CD1c-positive myeloid dendritic cell (primary cell): ENCODE results near the gene HJURP.

ENCODE experiments used
- DNase-seq: peaks from one replicate; pipeline ENCODE4 v3.0.0-alpha.2; 2016; ENCODE audit errors: extremely low spot score

Gene HJURP

GRCh38 chr2:233814056-233814835 is 40.1 kb downstream of the HJURP start:
- no peak for DNase-seq

- no peak for DNase-seq
Measured at GRCh38 chr2:233813236-233814055, 40.9 kb downstream of the HJURP start.

GRCh38 chr2:233811732-233812131 is 42.6 kb downstream of the HJURP start:
- no peak for DNase-seq

DNA sequence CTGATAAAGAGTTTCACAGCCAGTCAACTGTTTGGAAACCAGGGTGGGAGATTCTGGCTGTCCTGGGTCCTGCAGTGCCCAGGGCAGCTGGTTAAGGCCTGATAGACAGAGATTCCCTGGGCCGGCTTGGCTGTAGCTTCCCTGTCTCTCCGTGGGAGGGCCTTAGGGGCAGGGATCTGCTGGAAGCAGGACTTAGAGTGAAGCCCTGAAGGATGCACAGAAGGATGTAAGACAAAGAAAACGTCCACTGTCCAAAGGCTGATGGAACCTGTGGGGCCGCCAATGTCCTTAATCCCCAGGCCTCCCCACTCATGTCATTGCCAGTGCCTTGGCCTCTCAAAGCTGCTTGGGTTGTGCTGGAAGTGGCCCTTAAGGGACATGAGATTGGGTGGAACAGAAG is 43.2 kb downstream of the HJURP start:
- DNase-seq: no peak

GRCh38 chr2:233810385-233810784 is 44.0 kb downstream of the HJURP start:
- DNase-seq: no peak

DNA sequence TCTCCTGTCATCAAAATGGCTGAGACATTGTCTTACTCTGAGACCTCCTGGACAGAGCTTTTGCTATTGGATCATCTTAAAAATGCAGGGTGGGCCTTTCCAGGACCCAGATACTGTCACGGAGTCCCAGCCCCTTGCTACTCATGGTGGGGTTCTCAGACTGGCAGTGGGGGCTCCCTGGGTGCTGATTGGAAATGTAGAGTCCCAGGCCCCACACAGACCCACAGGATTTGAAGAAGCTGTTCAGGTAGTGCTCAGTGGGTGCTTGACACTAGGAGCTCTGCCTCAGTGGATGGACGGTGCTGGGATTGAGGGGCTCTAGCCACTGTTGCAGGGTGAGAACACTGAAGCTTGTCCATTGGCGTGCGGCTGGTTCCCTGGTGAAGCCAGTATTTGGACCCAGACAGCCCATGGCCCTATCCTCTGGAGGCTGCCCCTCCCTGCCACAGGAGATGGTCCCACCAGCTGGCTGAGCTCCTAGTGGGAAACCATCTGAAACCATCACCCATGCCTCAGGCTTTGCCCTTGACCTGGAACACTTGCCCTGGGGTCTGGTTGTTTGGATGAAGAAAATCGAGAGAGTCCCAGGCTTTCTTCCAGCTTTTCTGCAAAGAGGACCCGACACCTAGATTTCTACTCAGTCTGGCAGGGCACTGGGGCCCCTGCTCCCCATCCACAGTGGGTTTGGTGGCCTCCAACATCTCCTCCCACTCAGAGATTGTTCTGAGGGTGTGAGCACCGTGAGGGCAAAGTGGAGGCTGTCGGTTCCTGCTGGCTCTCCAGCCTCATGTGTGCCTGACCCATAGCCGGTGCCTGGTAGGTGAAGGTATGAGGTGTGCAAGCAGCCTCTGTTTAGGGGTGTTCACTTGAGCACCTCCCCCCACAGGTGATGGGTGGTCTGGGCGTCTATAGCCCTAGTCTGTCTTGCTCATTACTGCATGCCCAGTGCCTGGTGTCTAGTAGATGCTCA is 46.1 kb downstream of the HJURP start:
- no peak for DNase-seq

- no peak for DNase-seq
Measured at GRCh38 chr2:233807215-233807865, 47.0 kb downstream of the HJURP start.

GRCh38 chr2:233803994-233804393 is 50.3 kb downstream of the HJURP start:
- DNase-seq: no peak

DNA sequence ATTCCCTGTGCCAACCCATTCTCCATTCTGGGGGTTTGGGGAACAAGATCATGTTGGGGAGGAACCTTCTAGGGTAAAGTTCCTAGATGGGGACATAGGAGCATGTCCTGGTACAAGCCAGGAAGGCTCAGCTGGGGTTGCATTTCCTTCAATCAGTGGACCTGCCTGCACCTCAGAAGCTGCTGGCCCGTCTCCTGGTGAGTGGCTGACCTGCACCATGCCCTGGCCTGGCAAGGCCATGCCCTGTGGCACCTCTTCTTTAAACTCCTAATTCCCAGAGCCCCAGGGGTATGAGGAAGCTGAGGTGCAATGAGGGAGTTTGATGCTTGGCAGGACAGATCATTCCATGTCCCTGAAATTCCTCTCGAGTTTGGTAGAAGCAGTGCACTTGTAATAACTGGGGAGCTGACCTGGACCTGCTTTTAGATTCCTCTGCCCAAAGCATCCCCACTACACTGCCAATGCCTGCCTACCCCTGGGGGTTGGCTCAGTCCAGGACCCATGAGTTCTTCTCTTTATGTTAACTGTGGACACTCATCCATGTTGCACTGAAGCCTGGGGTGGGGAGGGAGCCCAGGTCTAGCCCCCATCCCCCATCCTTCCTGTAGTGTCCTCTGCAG is 50.9 kb downstream of the HJURP start:
- no peak for DNase-seq

DNA sequence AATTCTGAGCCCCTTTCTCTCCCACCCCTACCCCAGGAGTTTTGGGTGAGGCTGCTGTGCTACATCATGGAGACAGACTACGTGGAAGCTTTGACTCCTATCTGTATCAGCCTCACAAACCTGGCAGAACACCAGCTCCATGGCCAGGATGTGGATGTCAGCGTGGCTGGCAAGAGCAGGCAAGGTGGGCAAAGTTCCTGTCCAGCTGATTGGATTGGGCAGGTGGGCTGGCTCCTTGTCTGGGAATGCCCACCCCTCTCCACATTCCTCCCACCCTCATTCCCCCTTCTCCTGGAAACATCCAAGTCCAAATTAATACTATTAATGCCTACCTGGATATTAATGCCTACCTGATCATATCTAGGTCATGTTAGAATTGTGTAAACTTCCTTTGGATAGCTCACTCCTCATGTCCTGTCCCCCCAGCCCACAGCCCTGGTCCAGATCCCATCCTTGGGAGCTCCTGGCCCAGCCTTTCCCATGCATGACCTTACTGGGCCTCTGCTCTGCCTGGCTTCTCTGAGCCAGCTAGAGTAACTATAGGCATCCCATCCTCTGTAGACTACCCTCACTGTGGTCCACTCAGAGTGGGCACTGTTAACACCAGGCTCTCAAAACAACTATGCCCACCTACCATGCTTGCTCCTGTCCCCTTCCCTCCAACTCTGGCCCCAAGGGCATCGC is 52.1 kb downstream of the HJURP start:
- no peak for DNase-seq

GRCh38 chr2:233801357-233802131 is 52.8 kb downstream of the HJURP start:
- no peak for DNase-seq

DNA sequence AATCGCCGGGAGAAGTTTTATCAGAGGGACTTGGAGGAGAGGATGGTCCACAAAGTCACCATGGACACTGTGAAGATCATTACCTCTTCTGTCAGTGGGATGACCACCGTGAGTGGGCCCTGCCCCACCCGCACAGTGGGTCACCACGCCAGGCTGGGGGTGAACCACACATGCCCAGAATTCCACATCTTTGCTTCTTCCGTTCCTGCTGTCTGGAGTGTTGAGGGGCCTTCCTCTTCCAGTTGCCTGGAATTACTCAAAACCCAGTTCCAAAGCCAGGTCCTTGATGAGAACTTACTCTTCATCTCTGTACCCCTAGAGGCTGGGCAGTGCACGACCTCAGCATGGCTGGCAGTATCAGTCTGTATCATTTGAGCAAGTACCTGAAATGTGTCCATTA is 54.1 kb downstream of the HJURP start:
- DNase-seq: no peak

DNA sequence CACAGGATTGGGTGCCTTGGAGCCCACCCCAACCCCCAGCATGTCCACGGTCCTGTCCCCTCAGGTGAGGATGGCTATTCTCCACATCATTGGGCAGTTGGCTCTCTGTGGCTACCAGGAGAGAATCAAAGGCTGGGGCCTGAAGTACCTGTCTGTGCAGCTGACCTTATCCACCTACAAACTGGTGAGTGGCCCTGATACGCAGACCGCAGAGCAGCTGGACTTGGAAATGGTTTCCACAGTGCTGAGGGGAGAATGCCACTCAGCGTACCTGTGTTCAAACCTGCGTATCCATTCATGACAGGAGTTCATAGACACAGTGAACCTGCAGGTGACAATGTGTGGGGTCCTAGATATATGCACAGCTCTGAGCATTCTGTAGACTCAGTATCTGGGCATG is 54.6 kb downstream of the HJURP start:
- DNase-seq: no peak

GRCh38 chr2:233799087-233799665 is 55.2 kb downstream of the HJURP start:
- DNase-seq: no peak

DNA sequence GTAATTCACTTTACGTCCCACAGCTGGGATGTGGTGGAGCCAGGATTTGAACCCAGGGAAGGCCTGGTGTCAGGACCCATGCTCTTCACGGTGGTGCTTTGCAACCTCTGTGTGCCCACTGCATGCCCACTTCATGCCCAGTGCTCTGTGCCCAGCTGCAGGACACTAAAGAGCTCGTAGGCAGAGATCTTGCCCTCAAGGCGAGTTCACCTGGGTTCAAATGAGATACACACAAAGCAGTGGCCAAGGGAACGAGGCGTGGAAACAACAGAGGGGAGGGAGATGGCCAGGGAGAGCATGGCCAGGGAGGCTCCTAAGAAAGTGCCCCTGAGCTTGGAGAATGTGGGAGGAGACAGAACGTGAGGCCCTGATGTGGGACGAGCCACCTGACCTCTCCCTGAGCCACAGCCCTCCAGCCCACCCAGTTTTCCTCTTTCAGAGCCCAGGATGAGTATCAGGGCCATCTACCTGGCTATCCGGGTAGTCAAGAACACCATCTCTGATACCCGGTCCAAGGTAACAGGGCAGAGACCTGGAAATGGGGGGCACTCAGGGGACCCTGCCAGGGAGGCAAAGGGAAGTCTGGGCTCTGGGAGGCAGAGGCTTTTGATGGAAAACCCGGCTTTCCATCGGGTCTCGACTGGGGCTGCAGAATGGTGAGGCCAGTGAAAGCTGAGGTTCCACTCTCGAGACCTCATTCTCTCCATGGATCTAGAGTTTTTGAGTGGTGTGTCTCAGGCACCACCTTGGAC is 55.8 kb downstream of the HJURP start:
- no peak for DNase-seq

GRCh38 chr2:233796254-233796653 is 58.1 kb downstream of the HJURP start:
- no peak for DNase-seq

- DNase-seq: no peak
Measured at GRCh38 chr2:233795735-233796171, 58.6 kb downstream of the HJURP start.

DNA sequence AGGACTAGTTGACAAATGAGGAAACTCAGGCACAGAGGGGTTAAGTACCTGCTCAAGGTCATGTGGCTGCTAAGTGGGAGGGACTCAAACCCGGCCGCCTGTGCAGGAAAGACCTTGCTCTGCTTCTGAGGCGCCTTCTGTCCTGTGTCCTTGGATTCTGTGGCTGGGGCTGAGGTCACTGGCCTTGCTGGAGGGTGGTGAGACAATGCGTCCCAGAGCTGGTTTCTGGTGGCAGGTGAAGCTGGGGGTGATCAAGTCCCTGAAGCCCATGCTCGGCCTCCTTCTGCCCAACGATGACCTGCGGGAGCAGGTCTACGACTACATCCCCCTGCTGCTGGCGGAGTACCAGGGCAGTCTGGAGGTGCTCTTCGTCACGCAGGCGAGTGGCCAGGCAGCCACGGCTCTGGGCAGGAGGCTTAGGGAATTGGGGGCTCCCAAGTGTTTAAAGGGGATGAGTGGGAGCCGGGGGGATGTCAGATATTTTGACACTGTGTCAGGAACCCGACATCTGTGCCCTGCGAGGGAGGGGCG is 60.1 kb downstream of the HJURP start:
- no peak for DNase-seq
